Prostate gland (tissue), 2 donors: ENCODE measurements around the gene NSL1.

Experiments
- CTCF ChIP-seq, 4 experiments: fragments of 200-600 bp in 2 of 4; fragments of 450-650 bp in 2 of 4; sonication (generic) in 2 of 4; IDR thresholded peaks; 1 replicate in 3 of 4; 2 replicates in 1 of 4; pipeline ENCODE4 v1.5.1; 2016 to 2019; ENCODE audit warnings: antibody characterized with exemption in 4 of 4, mild to moderate bottlenecking in 2 of 4, moderate library complexity in 2 of 4
- POLR2A ChIP-seq: fragments of 450-650 bp; IDR thresholded peaks from one replicate; pipeline ENCODE4 v1.6.1; 2016; ENCODE audit warnings: antibody characterized with exemption, mild to moderate bottlenecking

- TF ChIP-seq CTCF (IDR thresholded peaks at IDR 0.05): no peak
- TF ChIP-seq POLR2A: no peak
Observed at GRCh38 chr1:212721388-212722247, 70.0 kb downstream of the NSL1 start.
